ENCODE data around the gene FLOT1. TPM values are rescaled to one million over a fixed set of nuclear protein-coding genes. Genes with fewer than 3 reads are reported as not detected.
A peak's percentile ranks its signal among the peaks of the same experiment; 100 is the strongest.

FLOT1 gene
- total RNA-seq, 5 donors from 2014 or later (not counting 1 experiment from before 2014, with no cell fraction given): 62.2 to 109 (median 74.2) TPM

DNA sequence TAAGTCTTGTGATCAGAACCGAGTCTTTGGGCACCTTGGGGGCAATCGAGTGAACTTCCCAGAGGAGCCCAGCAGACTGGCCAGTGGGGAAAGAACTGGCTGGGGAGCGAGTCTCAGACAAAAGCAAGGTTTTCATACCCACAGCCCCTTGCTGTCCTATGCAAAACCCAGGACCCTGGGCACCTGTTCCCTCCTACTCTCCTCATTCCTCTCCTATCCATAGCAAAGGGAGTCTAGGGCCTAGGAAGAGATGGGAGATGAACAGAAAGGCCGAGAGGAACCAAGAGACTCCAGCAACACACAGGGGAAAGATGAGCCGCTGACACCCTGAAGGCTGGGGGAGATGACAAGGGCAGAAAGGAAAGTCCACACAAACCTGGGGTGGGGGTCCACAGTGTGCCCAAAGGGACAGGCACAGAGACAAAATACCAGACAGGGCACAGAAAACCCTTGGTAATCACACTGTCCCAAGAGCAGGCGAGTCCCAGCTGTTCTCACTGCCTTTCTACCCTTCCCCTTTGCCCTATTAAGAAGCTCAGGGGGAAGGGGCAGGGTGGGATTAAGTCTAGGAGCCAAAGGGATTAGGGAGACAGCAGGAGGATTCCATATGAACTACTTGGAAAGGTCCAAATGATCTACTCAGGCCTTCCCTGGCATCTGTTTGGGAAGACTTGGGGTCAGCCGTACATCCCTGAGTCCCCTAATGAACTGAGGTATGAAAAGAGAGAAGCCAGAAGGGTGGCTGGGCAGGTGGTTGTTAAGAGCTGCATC lies 62.5 kb downstream of the FLOT1 start:
- H3K27me3 ChIP-seq (replicated peaks in 1 of 2; ENCODE audit: control insufficient read depth in 2 of 2, extremely low read depth in 1 of 2, insufficient read depth in 2 of 2, low read length in 1 of 2): no peaks in the 10 kb centered on the region
- CTCF ChIA-PET: interaction anchor here (0.6 to 12.3 kb wide), 14 partner anchors 8 to 149 kb away, joined by 3 to 254 read pairs (median 4); partner anchors contain the start of genes MDC1 (in 1 of the 2) and TUBB (in 1 of the 2)
- peaks cover 15 to 45% of the 10 kb centered on the region in 2 experiments for H3K4me1 ChIP-seq (ENCODE audit: control insufficient read depth in 1 of 2, extremely low read depth in 1 of 2, insufficient read depth in 2 of 2, low read length in 2 of 2)
- H3K9me3 Mint-ChIP-seq: no peaks in the 10 kb centered on the region
- peak overlapping the region; percentile 92 to 100 for H3K4me3 ChIP-seq (ENCODE audit: control insufficient read depth in 1 of 2, extremely low read depth in 1 of 2, low read length in 1 of 2)
- peak overlapping the region; percentile 94 to 96 for H3K27ac Mint-ChIP-seq
- H3K36me3 ChIP-seq (ENCODE audit: control insufficient read depth in 2 of 2, extremely low read depth in 1 of 2, insufficient read depth in 1 of 2, low read length in 1 of 2): peaks cover 8 to 56% of the 10 kb centered on the region in 2 donors
- 15% methylated on average over 5 of the region's 7 CpGs for WGBS (ENCODE audit: insufficient coverage)
- no peaks in the 10 kb centered on the region for H3K9me3 ChIP-seq
- peak overlapping the region; percentile 92 to 97 (median 96) for H3K4me3 Mint-ChIP-seq
- H3K27me3 Mint-ChIP-seq: no peaks in the 10 kb centered on the region
- POLR2A ChIA-PET: interaction anchor here (0.5 to 1.6 kb wide), 5 partner anchors 15 to 164 kb away, joined by 6 to 11 read pairs (median 9); partner anchors contain the start of genes MDC1 (in 1 of the 2) and TUBB (in 1 of the 2)
- DNase-seq: peak in 1 of 35 experiments; percentile 14
- ATAC-seq (replicated peaks in 1 of 4): no peak
- H3K36me3 Mint-ChIP-seq: peaks cover 47% of the 10 kb centered on the region
- H3K27ac ChIP-seq (ENCODE audit: low read length): peak overlapping the region; percentile 81
- H3K4me1 Mint-ChIP-seq: peaks cover 42 to 57% (median 43%) of the 10 kb centered on the region in 3 donors

GRCh38 chr6:30678964-30679726 lies 63.3 kb downstream of the FLOT1 start:
- ChIA-PET CTCF (interaction anchor here (0.6 to 12.3 kb wide), 18 partner anchors 9 to 725 kb away, joined by 3 to 254 read pairs (median 4); partner anchors contain the start of genes GTF2H4 (in 1 of the 2), MDC1 (in 1 of the 2) and TUBB (in 1 of the 2)), POLR2A (interaction anchor here (0.5 to 1.6 kb wide), 7 partner anchors 38 to 163 kb away, joined by 3 to 11 read pairs (median 6); partner anchors contain the start of genes MDC1 (in 2 of the 2) and TUBB (in 1 of the 2))
- Histone ChIP-seq H3K4me3 (ENCODE audit: control insufficient read depth in 1 of 2, extremely low read depth in 1 of 2, low read length in 1 of 2) (peak overlapping the region; percentile 92 to 100), H3K36me3 (ENCODE audit: control insufficient read depth in 2 of 2, extremely low read depth in 1 of 2, insufficient read depth in 1 of 2, low read length in 1 of 2) (peaks cover 8 to 56% of the 10 kb centered on the region in 2 donors), H3K27me3 (replicated peaks in 1 of 2; ENCODE audit: control insufficient read depth in 2 of 2, extremely low read depth in 1 of 2, insufficient read depth in 2 of 2, low read length in 1 of 2) (no peaks in the 10 kb centered on the region), H3K9me3 (no peaks in the 10 kb centered on the region), H3K27ac (ENCODE audit: low read length) (peak overlapping the region; percentile 81), H3K4me1 (ENCODE audit: control insufficient read depth in 1 of 2, extremely low read depth in 1 of 2, insufficient read depth in 2 of 2, low read length in 2 of 2) (peaks cover 15 to 45% of the 10 kb centered on the region in 2 experiments)
- Mint-ChIP-seq H3K27me3 (no peaks in the 10 kb centered on the region), H3K9me3 (no peaks in the 10 kb centered on the region), H3K4me3 (peak overlapping the region; percentile 92 to 97 (median 96)), H3K27ac (peak overlapping the region; percentile 94 to 96), H3K4me1 (peaks cover 42 to 55% (median 43%) of the 10 kb centered on the region in 3 donors), H3K36me3 (peaks cover 46% of the 10 kb centered on the region)
- WGBS (ENCODE audit: insufficient coverage): 1% methylated on average over 16 of the region's 31 CpGs
- ATAC-seq (replicated peaks in 1 of 4) (peak; percentile 27 to 53 (median 32)), DNase-seq (peak; percentile 77 to 95 (median 90))

Other genes with a start within 250 kb of the FLOT1 start
- gene GNL1, start 186.2 kb downstream of the FLOT1 start, total RNA-seq: 100 to 1,000 TPM in 2 of 5 donors, 10 to 100 TPM in 3; 65.5 to 167 (median 72.9) TPM
- gene PRR3, start 185.4 kb downstream of the FLOT1 start, total RNA-seq: 10 to 100 TPM; 12.8 to 22.1 (median 19.7) TPM
- gene ABCF1, start 171.2 kb downstream of the FLOT1 start, total RNA-seq: 10 to 100 TPM; 61.1 to 89.9 (median 73.8) TPM
- 100 to 1,000 TPM; 104 to 170 (median 163) TPM for gene PPP1R10, start 125.4 kb downstream of the FLOT1 start, total RNA-seq
- gene MRPS18B, start 124.8 kb downstream of the FLOT1 start, total RNA-seq: 10 to 100 TPM; 20.7 to 55.5 (median 50.2) TPM
- gene ATAT1, start 115.8 kb downstream of the FLOT1 start, total RNA-seq: 10 to 100 TPM in 4 of 5 donors, 1 to 10 TPM in 1; 6.9 to 11.8 (median 10.4) TPM
- 10 to 100 TPM; 24.5 to 39.8 (median 31.4) TPM for gene C6orf136, start 95.6 kb downstream of the FLOT1 start, total RNA-seq
- gene DHX16, start 69.7 kb downstream of the FLOT1 start, total RNA-seq: 10 to 100 TPM; 29.0 to 51.9 (median 46.2) TPM
- 100 to 1,000 TPM; 109 to 177 (median 156) TPM for gene PPP1R18, start 56.0 kb downstream of the FLOT1 start, total RNA-seq
- gene NRM, start 51.7 kb downstream of the FLOT1 start, total RNA-seq: 1 to 10 TPM; 4.2 to 6.9 (median 5.5) TPM
- gene MDC1, start 25.4 kb downstream of the FLOT1 start, total RNA-seq: 10 to 100 TPM; 42.3 to 69.7 (median 53.4) TPM
- 100 to 1,000 TPM; 108 to 246 (median 202) TPM for gene TUBB, start 22.3 kb downstream of the FLOT1 start, total RNA-seq
- gene IER3, start 1.9 kb upstream of the FLOT1 start, total RNA-seq: 10 to 100 TPM in 4 of 5 donors, 1 to 10 TPM in 1; 8.9 to 30.8 (median 12.4) TPM
- gene DDR1, start 141.8 kb upstream of the FLOT1 start, total RNA-seq: 10 to 100 TPM in 4 of 5 donors, 1 to 10 TPM in 1; 8.8 to 23.9 (median 19.3) TPM
- 10 to 100 TPM; 15.5 to 39.2 (median 33.3) TPM for gene GTF2H4, start 165.5 kb upstream of the FLOT1 start, total RNA-seq
- gene VARS2, start 171.6 kb upstream of the FLOT1 start, total RNA-seq: 10 to 100 TPM; 25.1 to 55.2 (median 40.9) TPM
- gene SFTA2, start 189.5 kb upstream of the FLOT1 start, total RNA-seq: under 1 TPM in 2 of 5 donors, not detected in 3; 0.51 to 0.67 TPM
- gene MUCL3, start 198.3 kb upstream of the FLOT1 start, total RNA-seq: under 1 TPM in 1 of 5 donors, not detected in 4; 0.09 TPM
- not detected for gene MUC21, start 241.0 kb upstream of the FLOT1 start, total RNA-seq

Measured in T-cell (primary cell).